ENCODE data around the gene TIAM1. TPM values are rescaled to one million over a fixed set of nuclear protein-coding genes. Genes with fewer than 3 reads are reported as not detected.

The TIAM1 gene
- total RNA-seq, 1 donor from 2014 or later, result 35.4 TPM

DNA sequence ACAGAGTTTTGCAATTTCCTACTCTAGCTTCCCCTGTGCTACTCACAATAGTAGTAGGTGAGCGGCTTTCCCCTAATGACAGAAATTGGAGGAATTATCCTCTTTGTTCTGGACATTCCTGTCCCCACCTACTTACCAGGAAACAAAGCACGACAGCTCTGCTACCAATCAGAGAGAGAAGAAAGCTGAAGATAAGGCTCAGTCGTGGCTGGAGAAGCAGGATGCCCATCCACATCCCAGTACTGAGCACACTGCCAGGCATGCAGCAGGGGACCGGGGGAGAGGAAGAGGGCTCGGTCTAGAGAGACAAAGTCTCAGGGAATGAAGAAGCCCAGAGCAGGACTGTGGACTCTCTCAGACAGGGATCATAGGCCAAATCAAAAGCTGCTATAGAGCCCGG, 171.7 kb downstream of the TIAM1 start:
- TF ChIP-seq, protein P1, sequence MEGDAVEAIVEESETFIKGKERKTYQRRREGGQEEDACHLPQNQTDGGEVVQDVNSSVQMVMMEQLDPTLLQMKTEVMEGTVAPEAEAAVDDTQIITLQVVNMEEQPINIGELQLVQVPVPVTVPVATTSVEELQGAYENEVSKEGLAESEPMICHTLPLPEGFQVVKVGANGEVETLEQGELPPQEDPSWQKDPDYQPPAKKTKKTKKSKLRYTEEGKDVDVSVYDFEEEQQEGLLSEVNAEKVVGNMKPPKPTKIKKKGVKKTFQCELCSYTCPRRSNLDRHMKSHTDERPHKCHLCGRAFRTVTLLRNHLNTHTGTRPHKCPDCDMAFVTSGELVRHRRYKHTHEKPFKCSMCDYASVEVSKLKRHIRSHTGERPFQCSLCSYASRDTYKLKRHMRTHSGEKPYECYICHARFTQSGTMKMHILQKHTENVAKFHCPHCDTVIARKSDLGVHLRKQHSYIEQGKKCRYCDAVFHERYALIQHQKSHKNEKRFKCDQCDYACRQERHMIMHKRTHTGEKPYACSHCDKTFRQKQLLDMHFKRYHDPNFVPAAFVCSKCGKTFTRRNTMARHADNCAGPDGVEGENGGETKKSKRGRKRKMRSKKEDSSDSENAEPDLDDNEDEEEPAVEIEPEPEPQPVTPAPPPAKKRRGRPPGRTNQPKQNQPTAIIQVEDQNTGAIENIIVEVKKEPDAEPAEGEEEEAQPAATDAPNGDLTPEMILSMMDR (IDR thresholded peaks at IDR 0.05; ENCODE audit: unreplicated experiment), result no peak
- no peak overlapping the region for H3K27ac Mint-ChIP-seq
- H3K36me3 Mint-ChIP-seq (ENCODE audit: insufficient read depth), result no peaks in the 10 kb centered on the region
- no peaks in the 10 kb centered on the region for H3K9me3 Mint-ChIP-seq (ENCODE audit: low read depth)
- peaks cover 15% of the 10 kb centered on the region for H3K4me1 Mint-ChIP-seq (ENCODE audit: low read depth)
- H3K27me3 Mint-ChIP-seq, result no peaks in the 10 kb centered on the region
- no peak for DNase-seq (ENCODE audit: low spot score, unreplicated experiment)
- no peak overlapping the region for H3K4me3 Mint-ChIP-seq (ENCODE audit: low read depth)

DNA sequence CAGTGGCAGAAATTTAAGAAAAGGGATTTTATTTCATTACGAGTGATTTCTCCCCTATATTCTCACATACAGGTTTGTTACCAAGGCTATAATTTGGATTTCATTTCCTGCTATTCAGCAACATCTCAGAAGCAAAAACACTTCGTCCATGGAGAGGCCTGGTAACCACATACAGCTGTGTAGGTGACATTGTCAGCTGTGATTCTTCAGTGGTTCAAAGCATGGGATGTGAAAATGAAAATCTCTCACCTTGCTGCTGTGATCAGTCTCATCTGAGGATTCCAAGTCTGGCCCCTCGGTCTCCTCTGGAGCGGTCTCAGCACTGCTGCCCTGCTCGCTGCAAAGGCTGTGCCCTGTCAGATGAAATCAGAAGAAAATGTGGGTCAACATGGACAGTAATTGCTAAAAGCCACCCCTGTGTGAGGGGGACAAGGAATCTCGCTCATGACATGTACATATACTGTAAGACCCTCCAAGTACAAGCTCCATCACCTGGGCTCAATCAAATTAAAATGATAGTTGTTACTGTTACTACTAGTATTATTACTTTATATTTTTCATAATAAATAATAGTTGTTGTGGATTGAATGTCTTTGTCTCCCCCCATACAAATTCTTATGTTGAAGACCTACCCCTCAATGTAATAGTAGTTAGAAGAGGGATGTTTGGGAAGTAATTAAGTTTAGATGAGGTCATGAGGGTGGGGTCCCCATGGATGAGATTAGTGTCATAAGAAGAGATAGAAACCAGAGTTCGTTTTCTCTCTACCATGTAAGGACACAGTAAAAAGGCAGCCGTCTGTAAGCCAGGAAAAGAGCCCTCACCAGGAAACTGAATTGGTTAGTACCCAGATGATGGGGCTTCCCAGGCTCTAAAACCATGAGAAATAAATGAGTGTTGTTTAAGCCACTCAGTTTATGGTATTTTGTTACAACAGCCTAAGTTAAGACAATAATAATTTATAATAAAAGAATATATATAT, 179.1 kb downstream of the TIAM1 start:
- Mint-ChIP-seq H3K36me3 (ENCODE audit: insufficient read depth) (peaks cover 5% of the 10 kb centered on the region), H3K4me1 (ENCODE audit: low read depth) (peaks cover 8% of the 10 kb centered on the region), H3K9me3 (ENCODE audit: low read depth) (no peaks in the 10 kb centered on the region), H3K27me3 (peaks cover 2% of the 10 kb centered on the region), H3K4me3 (ENCODE audit: low read depth) (no peak overlapping the region), H3K27ac (no peak overlapping the region)
- TF ChIP-seq, protein P1 (IDR thresholded peaks at IDR 0.05; ENCODE audit: unreplicated experiment), result no peak
- DNase-seq (ENCODE audit: low spot score, unreplicated experiment), result no peak

DNA sequence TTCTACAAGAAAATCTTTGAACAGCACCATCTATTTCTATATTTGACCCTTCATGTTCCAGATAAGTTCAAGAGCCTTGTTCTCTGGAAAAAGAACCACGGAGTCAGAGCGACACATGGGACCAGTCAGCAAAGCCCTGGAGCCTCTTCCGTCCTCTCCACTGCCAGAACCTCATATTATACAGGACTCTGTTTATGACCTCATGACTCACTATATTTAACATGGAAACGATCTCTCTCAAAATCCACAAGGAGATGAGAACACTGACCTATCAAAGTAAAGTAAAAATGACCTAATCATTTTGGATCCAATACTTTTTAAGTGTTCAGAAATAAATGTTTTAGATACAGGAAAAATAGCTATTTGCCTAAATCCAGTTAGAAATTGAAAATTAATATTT, 181.2 kb downstream of the TIAM1 start:
- Mint-ChIP-seq H3K36me3 (ENCODE audit: insufficient read depth) (peaks cover 5% of the 10 kb centered on the region), H3K27me3 (peaks cover 5% of the 10 kb centered on the region), H3K4me3 (ENCODE audit: low read depth) (no peak overlapping the region), H3K9me3 (ENCODE audit: low read depth) (no peaks in the 10 kb centered on the region), H3K4me1 (ENCODE audit: low read depth) (peaks cover 8% of the 10 kb centered on the region), H3K27ac (no peak overlapping the region)
- TF ChIP-seq, protein P1 (IDR thresholded peaks at IDR 0.05; ENCODE audit: unreplicated experiment), result no peak
- DNase-seq (ENCODE audit: low spot score, unreplicated experiment), result no peak

DNA sequence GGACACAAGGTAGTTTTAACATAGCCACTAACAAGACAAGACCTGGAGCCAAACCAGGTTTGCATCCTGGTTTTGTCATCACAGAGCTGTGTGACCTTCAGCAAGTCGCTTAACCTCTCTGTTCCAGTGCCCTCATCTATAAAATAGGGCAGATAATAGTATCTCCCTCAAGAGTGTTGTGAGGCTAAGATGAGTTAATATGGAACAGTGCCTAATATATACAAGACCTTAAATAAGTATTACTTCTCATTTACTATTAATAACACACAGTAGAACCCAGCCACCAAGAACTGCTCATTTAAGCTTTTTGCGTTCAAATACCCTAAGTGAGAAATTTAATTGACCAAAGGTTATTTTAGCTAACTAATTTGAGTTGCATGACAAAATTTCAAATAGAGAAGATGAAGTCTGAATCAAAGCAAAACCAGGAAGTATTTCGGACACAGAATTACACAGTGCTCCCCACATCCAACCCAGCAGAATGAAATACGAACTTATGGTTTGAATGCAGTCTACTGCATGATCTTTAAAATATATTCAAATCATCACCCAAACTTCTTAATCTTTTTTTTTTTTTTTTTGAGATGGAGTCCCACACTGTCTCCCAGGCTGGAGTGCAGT, 181.9 kb downstream of the TIAM1 start:
- Mint-ChIP-seq H3K4me1 (ENCODE audit: low read depth) (peaks cover 8% of the 10 kb centered on the region), H3K4me3 (ENCODE audit: low read depth) (no peak overlapping the region), H3K36me3 (ENCODE audit: insufficient read depth) (peaks cover 5% of the 10 kb centered on the region), H3K9me3 (ENCODE audit: low read depth) (peaks cover 3% of the 10 kb centered on the region), H3K27me3 (peaks cover 5% of the 10 kb centered on the region), H3K27ac (no peak overlapping the region)
- TF ChIP-seq, protein P1 (IDR thresholded peaks at IDR 0.05; ENCODE audit: unreplicated experiment), result no peak
- no peak for DNase-seq (ENCODE audit: low spot score, unreplicated experiment)

DNA sequence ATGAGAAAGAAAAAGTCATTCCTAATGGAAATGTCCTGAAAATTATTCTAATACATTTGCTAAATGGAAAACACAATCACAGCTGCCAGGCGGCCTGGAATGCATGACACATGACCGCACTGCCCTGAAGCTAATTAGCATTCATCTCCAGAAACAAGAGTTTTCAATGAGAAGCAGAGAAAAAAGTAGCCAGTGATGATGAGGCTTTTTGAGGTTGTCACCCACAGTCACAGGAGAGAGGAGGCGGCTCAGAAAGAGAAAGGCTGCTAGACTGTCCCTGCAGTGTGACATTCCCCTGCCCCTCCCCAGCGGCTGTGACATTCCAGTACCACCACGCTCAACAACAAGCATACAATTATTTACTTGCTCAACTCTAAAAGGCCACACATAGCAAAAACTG, 182.9 kb downstream of the TIAM1 start:
- Mint-ChIP-seq H3K9me3 (ENCODE audit: low read depth) (peaks cover 3% of the 10 kb centered on the region), H3K27me3 (peaks cover 5% of the 10 kb centered on the region), H3K4me3 (ENCODE audit: low read depth) (peak overlapping the region; percentile 64), H3K27ac (peak overlapping the region; percentile 39), H3K4me1 (ENCODE audit: low read depth) (peaks cover 8% of the 10 kb centered on the region), H3K36me3 (ENCODE audit: insufficient read depth) (peaks cover 5% of the 10 kb centered on the region)
- no peak for DNase-seq (ENCODE audit: low spot score, unreplicated experiment)
- TF ChIP-seq, protein P1 (IDR thresholded peaks at IDR 0.05; ENCODE audit: unreplicated experiment), result no peak

All from progenitor cell of endocrine pancreas (in vitro differentiated cells).